Activated CD4-positive, CD25-positive, alpha-beta regulatory T cell treated with anti-CD3 and anti-CD28 coated beads, Interleukin-2, amount 50 U/mL, for 16 hours (primary cell): Measurements from ENCODE around the gene CLDND1.
"Not testable (repeated sequence)": the region's sequence is repeated elsewhere in the genome, so short reads cannot be mapped to it uniquely, and the experiment has no call there.

ENCODE experiments used
- DNase-seq: peaks from one replicate; pipeline ENCODE4 v3.0.0-alpha.2; 2020; ENCODE audit warnings: low read depth, low spot score

CLDND1 gene

GRCh38 chr3:98522544-98523281 is at the start of gene CLDND1:
CLDND1 (minus strand) TSS chr3:98522902; CDS start chr3:98521424, 1,478 bp downstream.
- DNase-seq, result peak; percentile 92

DNA sequence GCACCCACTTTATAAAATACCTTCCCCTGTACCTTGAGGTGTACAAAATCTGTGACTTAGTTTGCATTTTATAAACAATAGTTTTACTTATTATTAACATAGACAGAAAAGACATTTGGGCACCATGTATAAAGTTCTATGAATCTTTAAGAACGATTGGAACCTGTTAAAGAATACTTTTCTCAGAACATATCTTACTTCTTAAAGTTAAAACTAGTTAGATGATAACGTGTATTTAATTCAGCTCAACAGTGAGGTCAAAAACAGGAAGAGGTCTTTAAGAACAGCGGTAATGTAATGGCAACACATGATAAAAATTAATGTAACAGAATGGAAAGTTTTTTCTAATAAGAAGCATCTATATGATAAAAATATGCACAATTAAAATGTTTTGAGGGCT is 45.7 kb upstream of the CLDND1 start:
- no peak for DNase-seq

GRCh38 chr3:98567666-98568270 is 45.1 kb upstream of the CLDND1 start:
- no peak for DNase-seq

GRCh38 chr3:98565843-98566242 is 43.1 kb upstream of the CLDND1 start:
- no peak for DNase-seq

DNA sequence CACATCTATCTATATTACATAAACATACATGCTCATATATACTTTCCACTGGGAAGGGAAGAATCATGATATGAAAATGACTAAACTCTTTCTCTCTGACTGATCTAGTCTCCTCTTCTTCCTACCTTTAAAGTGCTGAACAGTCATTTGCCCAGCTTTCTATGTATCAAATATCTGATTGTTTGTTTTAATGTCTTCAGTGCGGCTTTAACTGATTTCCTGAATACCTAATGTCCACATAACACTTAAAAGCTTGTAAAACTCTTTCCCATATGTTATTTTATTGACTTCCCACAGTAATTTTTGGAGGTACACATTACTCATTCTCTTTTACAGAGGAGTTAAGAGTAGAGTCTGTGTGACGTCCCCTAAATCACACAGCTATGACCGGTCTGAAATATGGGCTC is 42.5 kb upstream of the CLDND1 start:
- no peak for DNase-seq

DNA sequence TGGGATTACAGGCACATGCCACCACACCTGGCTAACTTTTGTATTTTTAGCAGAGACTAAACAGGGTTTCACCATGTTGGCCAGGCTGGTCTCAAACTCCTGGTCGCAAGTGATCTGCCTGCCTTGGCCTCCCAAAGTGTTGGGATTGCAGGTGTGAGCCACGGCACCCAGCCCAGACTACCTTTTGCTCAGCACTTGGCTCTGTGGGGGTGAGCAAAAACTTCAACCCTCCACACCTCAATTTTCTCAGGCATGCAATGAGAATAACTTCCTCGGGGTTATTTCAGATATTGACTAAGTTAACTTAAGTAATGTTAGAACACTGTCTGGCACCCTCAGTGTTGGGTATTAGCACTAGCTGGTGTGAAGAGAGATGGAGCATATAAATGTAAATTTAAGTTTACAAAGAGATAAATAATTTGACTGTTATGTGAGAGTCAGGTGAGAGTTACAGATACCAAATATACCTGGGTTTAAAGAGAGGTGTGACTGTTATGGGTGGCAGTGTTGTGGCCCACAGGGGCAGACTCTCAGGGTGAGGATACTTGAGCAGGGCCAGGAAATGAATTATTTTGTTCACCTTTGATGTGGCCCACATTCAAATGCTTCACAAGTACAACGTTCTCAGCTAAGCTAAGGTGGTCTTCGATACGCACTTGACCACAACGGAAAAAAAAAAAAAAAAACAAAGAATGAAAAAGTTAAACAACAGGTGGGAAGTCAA is 41.7 kb upstream of the CLDND1 start:
- no peak for DNase-seq

DNA sequence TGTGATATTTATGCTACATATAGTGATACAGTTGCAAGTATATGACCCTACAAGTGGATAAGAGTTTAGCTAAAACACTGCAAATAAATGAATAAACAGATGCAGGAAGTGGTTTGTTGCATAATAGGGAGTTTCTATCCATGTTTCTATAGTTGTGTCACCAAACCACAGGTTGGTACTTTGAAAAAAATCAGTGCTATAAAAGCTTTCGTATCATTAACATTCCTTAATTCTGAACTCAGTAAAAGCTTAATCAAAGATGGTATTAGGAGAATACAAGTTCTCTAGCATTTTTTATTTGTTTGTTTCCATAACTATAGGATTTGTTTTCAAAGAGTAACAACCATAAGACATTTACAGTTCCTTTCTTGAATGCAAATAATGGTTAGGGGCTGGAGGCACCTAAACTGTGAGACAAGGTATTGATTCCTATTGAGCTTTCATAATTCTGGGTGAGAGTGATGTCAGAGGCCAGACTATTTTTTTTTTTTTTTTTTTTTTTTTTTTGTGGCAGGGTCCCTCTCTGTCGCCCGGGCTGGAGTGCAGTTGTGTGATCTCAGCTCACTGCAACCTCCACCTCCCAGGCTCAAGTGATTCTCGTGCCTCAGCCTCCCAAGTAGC is 41.1 kb upstream of the CLDND1 start:
- DNase-seq, result no peak

DNA sequence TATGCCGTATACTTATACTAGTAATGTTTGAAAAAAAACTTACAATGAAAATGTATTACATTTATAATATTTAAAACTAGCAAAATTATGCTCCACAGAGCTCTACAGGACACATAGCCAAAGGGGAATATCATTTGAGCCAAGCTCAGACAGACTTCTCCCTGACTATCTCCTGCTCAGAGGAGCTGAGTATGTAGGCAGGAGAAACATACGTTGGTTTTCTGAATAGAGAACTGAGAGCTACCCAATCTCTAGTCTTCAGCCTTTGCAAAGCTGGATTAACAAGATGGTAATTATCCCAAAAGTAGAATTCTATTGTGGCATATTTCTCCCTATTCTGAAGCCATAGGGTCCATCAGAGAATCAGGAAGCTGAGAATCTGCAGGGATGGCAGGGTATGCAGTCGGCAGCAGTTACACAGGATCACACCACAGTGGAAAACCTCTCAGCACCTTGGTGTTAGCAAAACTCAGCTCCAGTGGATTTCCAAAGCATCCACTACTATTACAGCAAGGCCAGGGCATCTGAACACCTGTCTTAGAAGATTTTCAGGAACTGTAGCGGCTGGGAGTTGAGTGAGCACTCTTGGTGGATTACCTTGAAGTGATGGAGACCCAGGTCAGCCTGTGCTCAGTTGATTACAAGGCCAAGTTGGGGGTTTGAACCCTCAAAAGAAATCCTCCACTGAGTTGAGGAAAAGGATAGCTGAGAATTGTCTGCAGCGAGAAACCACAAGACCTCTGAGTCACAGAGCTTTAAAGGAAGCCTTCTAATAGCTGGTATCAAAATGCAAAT is 39.2 kb upstream of the CLDND1 start:
- DNase-seq, result no peak

GRCh38 chr3:98560911-98561310 is 38.2 kb upstream of the CLDND1 start:
- no peak for DNase-seq

DNA sequence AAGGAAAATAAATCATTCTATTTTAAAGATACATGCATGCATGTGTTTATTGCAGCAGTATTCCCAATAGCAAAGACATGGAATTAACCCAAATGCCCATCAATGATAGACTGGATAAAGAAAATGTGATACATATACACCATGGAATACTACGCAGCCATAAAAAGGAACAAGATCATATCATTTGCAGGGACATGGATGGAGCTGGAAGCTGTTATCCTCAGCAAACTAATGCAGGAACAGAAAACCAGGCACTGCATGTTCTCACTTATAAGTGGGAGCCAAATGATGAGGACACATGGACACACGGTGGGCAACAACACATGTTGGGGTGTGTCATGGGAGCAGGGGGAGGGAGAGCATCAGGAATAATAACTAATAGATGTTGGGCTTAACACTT is 37.1 kb upstream of the CLDND1 start:
- DNase-seq, result not testable (repeated sequence)

DNA sequence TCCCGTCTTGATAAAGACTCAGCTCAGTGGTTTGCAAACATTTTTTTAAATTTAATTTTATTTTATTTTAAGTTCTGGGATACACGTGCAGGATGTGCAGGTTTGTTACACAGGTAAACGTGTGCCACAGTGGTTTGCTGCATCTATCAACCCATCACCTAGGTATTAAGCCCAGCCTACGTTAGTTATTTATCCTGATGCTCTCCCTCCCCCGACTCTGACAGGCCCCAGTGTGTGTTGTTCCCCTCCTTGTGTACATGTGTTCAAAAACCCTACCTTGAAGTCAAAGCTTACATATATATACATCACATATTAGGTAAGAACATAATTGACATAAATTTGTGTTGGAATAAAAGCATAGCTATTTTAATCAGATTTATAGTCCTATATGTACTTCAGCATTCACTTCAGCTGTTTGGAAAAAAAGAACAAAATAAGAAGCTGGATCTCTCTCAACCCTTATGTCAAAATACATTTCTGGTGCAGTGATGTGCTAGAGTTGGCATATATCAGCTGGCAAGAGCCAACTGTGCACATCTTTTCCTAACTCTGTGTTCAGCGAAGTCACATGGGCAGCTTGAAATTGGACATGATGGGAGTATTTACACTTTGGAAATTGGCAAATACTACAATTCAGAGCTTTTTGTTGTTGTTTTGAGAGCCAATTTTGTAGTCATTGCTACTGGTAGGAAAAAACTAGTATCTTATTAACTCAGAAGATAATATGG is 35.6 kb upstream of the CLDND1 start:
- no peak for DNase-seq

GRCh38 chr3:98557324-98558010 is 34.8 kb upstream of the CLDND1 start:
- no peak for DNase-seq

DNA sequence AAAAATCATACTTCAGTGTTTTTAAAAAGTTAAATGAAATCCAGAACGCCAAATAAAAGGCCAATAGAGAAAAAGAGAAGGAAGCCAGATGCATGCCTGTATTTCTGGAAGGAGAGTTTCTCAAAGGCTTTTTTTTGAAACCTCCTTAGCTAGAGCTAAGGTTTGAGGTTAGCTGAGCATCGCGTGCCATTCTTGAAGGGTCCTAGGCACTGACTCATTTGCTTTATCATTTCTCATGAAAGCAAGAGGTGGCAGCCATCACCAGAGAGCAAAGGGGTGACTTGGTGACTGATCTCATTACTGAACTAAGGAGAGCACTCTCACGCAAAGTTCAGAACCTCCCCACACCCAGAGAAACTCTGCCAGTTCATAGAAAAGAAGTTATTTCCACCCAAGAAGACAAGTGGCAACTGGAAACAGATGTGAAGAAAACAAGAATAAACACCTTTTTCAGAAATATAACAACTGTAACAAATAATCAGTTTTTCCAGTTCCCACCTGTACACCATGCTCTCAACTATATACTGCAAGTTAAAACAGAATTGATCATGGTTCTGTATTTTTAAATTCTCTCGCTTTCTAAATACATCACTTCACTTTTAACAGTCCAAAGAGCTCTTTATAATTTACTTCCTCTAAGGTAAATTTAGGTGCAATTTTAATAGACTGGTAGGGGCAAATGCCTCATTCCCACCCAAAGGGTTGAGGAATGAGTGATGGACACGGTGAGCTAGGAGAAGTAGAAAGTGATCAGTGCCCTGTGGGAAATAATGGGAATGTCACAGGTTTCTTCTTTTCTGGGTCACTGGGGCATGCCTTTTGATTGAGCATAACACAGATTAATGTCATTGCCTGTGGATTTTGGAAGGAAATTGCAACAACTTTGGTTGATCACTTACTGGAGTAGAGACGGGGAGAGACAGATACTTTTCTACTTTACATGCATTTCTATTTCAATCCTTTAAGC is 33.7 kb upstream of the CLDND1 start:
- peak; percentile 64 for DNase-seq

DNA sequence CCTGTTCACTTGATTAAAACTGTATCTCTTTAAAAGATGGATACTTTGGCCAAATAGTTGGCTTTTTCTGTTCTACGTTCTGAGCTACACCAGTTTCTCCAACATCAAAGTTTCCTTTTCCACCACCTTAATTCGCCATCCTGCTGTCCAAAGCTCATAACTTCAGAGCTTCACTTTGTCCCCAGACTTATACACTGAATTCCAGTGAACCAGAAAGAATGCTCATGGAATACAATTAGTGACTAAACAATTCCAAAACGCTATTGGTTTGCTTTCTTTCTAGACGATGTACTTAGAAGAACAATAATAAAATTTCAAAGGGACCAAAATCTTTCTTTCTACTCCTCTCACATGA is 32.3 kb upstream of the CLDND1 start:
- no peak for DNase-seq

DNA sequence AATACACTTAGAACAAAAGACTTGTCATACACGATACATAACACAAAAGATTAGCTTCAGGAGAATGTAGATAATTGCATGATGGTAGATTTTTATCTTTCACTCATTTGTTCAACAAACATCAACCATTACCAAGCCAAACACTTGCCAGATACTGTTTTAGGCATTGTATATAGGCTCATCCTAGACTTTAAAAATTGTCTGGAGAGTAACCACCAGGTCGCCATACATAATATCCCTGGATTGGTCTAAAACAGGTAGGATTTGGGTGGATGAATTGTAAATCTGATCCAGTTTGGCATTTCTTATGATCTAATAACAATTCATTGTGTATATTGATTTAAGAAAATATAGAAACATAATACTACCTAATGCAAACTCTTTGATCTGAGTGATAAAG is 31.9 kb upstream of the CLDND1 start:
- DNase-seq, result no peak

- DNase-seq, result no peak
Observed at GRCh38 chr3:98553753-98554152, 31.1 kb upstream of the CLDND1 start.

GRCh38 chr3:98553021-98553563 is 30.4 kb upstream of the CLDND1 start:
- DNase-seq, result no peak

- DNase-seq, result no peak
Observed at GRCh38 chr3:98552232-98553020, 29.7 kb upstream of the CLDND1 start.
